Uterus (tissue), 4 donors: Measurements from ENCODE around the gene GFOD2. TPM values are rescaled to one million over a fixed set of nuclear protein-coding genes. Genes with fewer than 3 reads are reported as not detected.
A peak's percentile ranks its signal among the peaks of the same experiment; 100 is the strongest.

Experiments used
- DNase-seq, 2 donors: peaks; one replicate each; pipeline ENCODE4 v3.0.0-alpha.2; 2019 to 2020
- H3K27ac ChIP-seq, 2 donors: fragments of 200-600 bp; sonication (generic); 1 replicate in 1 of 2; 2 replicates in 1 of 2; pipeline ENCODE4 v1.5.1; 2016 to 2018
- H3K27me3 ChIP-seq, 2 donors: fragments of 200-600 bp; sonication (generic); one replicate each; pipeline ENCODE4 v1.5.1; 2018 to 2019; ENCODE audit warnings: control low read depth in 1 of 2
- H3K36me3 ChIP-seq, 2 donors: fragments of 200-600 bp; sonication (generic); one replicate each; pipeline ENCODE4 v1.5.1; 2019; ENCODE audit warnings: control low read depth in 1 of 2
- H3K4me1 ChIP-seq, 2 donors: fragments of 200-600 bp; sonication (generic); one replicate each; pipeline ENCODE4 v1.5.1; 2018 to 2019; ENCODE audit warnings: control low read depth in 1 of 2
- H3K4me3 ChIP-seq, 2 donors: fragments of 200-600 bp; sonication (generic); 1 replicate in 1 of 2; 2 replicates in 1 of 2; pipeline ENCODE4 v1.5.1; 2018 to 2019; ENCODE audit warnings: mild to moderate bottlenecking in 1 of 2
- H3K9me3 ChIP-seq, 2 donors: fragments of 200-600 bp; sonication (generic); one replicate each; pipeline ENCODE4 v1.5.1; 2019; ENCODE audit warnings: control low read depth in 1 of 2
- POLR2A ChIP-seq, 2 donors: fragments of 450-650 bp; IDR thresholded peaks; one replicate each; pipeline ENCODE4 v1.6.1; 2016; ENCODE audit warnings: antibody characterized with exemption in 2 of 2, mild to moderate bottlenecking in 1 of 2, moderate library complexity in 1 of 2
- intact Hi-C: fragments of 100-400 bp; cut with DNase I; formaldehyde crosslinking; loops from one replicate; pipeline ENCODE4 v1.15.1; 2023; ENCODE audit warnings: low total_unique reads
- total RNA-seq, 4 donors: library from RNA; depleted of rRNA in 3 of 4; stranded (reverse); fragments of >200 nt in 3 of 4; gene quantifications; one replicate each; pipeline versions ENCODE4 v1.1.0 to v1.2.4, GENCODE V29; 2014 to 2023
- TF ChIP-seq, protein P1 (sequence below), 4 experiments: fragments of 200-600 bp in 2 of 4; fragments of 450-650 bp in 2 of 4; sonication (generic) in 2 of 4; IDR thresholded peaks; one replicate each; pipeline ENCODE4 v1.5.1; 2016 to 2019; ENCODE audit warnings: antibody characterized with exemption in 4 of 4, mild to moderate bottlenecking in 2 of 4, moderate library complexity in 1 of 4
- donor health status: DM: yes; HTN: yes; CAD: no.

GFOD2 gene
- total RNA-seq, 4 donors from 2014 or later, result 11.0 to 28.5 (median 26.3) TPM

DNA sequence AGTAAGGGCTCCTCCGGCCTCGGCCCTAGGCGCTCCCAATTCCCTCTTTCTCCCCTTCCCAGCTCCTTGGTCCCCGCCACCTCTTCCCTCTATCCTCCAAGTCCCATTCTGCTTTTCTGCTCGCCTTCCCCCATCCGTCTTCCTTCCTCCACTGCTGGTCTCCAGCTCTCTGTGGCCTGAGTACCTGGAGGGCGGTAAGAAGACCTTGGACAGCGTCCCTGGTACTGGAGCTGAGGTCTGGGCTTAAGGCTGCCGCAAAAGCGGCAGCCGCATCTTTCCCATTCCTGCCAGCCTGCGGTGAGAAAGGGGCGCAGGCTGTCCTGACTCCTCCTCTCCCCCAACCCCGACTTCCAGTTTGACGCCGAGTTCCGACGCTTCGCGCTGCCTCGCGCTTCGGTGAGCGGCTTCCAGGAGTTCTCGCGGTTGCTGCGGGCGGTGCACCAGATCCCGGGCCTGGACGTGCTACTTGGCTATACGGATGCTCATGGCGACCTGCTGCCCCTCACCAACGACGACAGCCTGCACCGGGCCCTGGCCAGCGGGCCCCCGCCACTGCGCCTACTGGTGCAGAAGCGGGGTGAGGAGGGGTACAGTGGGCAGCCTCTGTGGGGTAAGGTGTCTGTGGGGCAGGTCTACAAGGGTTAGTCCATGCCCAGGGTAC is 57.9 kb downstream of the GFOD2 start:
- Histone ChIP-seq H3K36me3 (no peaks in the 10 kb centered on the region), H3K4me3 (peak overlapping the region; percentile 64 to 94), H3K9me3 (no peaks in the 10 kb centered on the region), H3K27ac (peak overlapping the region; percentile 94), H3K27me3 (no peaks in the 10 kb centered on the region), H3K4me1 (peaks cover 4 to 18% of the 10 kb centered on the region in 2 donors)
- TF ChIP-seq POLR2A (IDR thresholded peaks at IDR 0.05), result no peak
- no peak for DNase-seq
- intact Hi-C loops, result no loop called here

DNA sequence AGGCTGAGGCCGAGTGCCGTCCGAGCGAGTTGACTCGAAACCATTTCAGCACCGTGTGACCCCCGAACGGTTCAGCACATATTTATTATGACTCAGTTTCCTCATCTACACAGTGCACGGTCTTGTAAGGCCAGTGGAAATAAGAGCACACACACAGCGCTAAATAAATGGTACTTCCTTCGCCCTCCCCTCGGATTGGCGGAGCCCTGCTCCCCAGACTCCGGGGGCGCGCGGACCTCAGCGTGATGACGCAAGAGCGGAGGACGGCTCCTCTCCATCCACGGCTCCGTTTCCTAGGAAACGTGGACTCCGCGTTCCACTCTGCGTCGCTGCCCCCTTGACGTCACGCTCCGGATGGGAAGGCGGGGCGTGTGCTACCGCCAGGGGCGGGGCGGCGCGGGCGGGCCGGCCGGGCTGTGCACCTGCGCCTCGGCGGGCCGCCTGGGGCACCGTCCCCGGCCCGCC is 58.5 kb downstream of the GFOD2 start, which contains the start of gene PARD6A:
TSS of gene PARD6A (plus strand) at position 397 of the 465 bp plus-strand sequence. CDS start 79 bp downstream, outside the sequence.
- peak; percentile 94 to 95 for DNase-seq
- no peaks in the 10 kb centered on the region for H3K27me3 ChIP-seq
- TF ChIP-seq, protein P1, sequence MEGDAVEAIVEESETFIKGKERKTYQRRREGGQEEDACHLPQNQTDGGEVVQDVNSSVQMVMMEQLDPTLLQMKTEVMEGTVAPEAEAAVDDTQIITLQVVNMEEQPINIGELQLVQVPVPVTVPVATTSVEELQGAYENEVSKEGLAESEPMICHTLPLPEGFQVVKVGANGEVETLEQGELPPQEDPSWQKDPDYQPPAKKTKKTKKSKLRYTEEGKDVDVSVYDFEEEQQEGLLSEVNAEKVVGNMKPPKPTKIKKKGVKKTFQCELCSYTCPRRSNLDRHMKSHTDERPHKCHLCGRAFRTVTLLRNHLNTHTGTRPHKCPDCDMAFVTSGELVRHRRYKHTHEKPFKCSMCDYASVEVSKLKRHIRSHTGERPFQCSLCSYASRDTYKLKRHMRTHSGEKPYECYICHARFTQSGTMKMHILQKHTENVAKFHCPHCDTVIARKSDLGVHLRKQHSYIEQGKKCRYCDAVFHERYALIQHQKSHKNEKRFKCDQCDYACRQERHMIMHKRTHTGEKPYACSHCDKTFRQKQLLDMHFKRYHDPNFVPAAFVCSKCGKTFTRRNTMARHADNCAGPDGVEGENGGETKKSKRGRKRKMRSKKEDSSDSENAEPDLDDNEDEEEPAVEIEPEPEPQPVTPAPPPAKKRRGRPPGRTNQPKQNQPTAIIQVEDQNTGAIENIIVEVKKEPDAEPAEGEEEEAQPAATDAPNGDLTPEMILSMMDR (IDR thresholded peaks at IDR 0.05), result peak in 2 of 4 experiments; percentile 20 to 30
- no peak for TF ChIP-seq POLR2A (IDR thresholded peaks at IDR 0.05)
- intact Hi-C loops, result no loop called here
- no peaks in the 10 kb centered on the region for H3K9me3 ChIP-seq
- peak within 1 kb of the TSS; percentile 94 for H3K27ac ChIP-seq
- peak within 1 kb of the TSS; percentile 64 to 94 for H3K4me3 ChIP-seq
- no peaks in the 10 kb centered on the region for H3K36me3 ChIP-seq
- peaks cover 3 to 18% of the 10 kb centered on the region in 2 donors for H3K4me1 ChIP-seq

DNA sequence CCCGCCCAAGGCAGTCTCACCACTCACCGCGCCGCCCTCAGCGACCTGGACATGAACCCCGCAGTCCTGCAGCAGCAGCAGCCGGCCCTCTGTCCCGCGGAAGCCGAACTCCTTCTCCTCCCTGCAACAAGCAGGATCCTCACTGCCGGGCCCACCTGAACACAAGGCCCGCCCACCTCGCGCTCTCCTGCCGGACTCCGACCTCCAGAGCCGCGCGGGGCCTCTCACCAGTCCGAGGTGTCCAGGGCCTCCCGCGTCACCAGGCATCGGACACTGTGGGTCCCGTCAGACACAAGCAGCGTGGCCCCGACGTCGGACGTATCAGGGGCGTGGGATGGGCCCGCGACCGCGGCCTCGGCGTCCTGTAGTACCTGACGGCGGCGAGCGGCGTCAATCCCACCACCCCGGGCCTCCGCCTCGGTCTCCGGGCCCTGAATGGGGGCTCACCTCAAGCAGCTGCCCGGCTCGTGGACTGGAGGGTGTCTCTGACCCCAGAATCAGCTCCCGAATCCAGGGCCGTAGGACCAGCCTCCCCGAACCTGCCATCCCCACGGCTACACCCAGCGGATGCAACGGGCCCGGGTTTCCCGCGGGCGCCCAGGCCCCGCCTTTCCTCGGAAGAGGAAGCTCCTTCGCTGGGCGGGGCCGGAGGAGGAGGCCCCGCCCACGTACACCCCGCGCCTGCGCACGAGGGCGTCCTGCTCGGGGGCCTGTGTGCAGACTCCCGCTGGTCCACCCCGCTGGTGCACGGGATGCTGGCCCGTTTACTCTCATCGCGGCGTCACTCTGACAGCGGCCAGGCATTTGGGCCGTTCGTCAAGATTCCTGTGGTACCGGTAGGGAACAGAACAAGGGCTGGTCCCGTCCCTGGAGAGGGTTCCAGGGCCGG is 59.2 kb downstream of the GFOD2 start, which contains the start of gene ACD:
TSS of gene ACD (minus strand) at position 586 of the 889 bp plus-strand sequence. CDS start at position 546, 40 bp downstream.
- intact Hi-C loops, result no loop called here
- Histone ChIP-seq H3K4me3 (peak within 1 kb of the TSS; percentile 64 to 94), H3K27ac (peak within 1 kb of the TSS; percentile 94), H3K9me3 (no peaks in the 10 kb centered on the region), H3K4me1 (peaks cover 0 to 18% of the 10 kb centered on the region in 2 donors), H3K27me3 (peaks cover 0 to 1% of the 10 kb centered on the region in 2 donors), H3K36me3 (no peaks in the 10 kb centered on the region)
- peak; percentile 88 to 94 for DNase-seq
- TF ChIP-seq POLR2A (IDR thresholded peaks at IDR 0.05), result peak; percentile 75 to 93
- TF ChIP-seq, protein P1 (IDR thresholded peaks at IDR 0.05), result peak in 2 of 4 experiments; percentile 6 to 35

DNA sequence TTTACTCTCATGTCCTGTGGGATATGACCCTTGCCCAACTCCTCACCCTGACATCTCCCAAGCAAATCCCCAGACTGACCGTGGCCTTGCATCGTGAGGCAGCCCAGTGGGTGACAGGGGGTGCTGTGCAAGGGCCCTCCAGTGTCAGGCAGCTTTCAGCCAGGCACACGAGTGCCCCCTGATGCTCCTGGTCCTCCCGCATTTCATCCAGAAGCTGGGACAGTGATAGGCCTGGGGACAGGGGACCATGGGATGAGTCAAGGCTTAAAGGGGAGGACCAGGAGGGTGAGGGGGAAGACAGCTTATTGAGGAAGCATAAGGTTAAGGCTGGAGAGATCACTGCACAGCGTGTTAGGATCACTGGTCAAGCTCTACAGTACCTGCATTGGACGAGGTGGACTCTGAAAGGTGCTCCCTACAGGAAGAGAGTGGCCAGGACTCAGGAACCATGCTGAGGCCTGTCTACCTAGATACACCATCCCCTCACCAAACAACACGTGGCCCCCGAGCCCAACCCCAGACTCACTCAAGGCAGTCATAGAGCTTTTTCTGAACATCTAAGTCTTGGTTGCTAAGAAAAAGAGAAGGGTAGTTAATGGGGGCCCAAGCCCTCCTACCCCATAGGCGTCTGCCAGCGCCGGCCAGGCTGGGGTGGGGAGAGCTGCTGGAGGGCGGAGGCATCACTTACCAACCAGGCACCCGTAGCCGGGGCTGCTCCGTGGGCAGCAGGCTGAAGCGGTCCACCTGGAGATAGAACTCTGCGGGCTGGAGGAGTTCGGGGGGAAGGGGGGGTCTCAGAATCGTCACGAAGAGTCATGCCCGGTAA is 60.1 kb downstream of the GFOD2 start:
- H3K27ac ChIP-seq, result peak overlapping the region in 1 of 2 donors; percentile 94
- peaks cover 0 to 10% of the 10 kb centered on the region in 2 donors for H3K27me3 ChIP-seq
- DNase-seq, result no peak
- intact Hi-C loops, result no loop called here
- H3K4me1 ChIP-seq, result peaks cover 0 to 18% of the 10 kb centered on the region in 2 donors
- no peaks in the 10 kb centered on the region for H3K9me3 ChIP-seq
- H3K4me3 ChIP-seq, result peak overlapping the region; percentile 64 to 94
- H3K36me3 ChIP-seq, result no peaks in the 10 kb centered on the region
- no peak for TF ChIP-seq POLR2A (IDR thresholded peaks at IDR 0.05)
- TF ChIP-seq, protein P1 (IDR thresholded peaks at IDR 0.05), result no peak
